ENCODE results near the gene C21orf91.

C21orf91 gene

DNA sequence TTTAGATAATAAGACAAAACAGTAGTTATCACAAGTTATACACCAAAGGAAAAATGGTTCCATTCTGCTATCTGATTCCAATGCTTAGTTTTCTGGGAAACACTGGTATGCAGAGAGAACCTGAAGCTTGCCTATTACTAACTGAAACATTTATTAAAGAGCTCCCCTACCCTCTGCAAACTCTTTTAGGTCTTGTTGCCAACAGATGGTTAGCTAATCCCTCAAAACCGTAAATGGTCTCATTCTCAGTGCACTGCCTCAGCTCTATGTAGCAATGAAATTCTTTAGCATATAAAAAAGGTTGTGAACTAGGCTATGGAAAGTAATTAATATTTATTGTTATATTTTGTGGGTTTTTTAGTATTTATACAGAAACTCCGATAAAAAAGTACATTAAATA lies 20.4 kb downstream of the C21orf91 start:
- no peak for DNase-seq (ENCODE audit: low read depth in 2 of 3, low spot score in 1 of 3)

DNA sequence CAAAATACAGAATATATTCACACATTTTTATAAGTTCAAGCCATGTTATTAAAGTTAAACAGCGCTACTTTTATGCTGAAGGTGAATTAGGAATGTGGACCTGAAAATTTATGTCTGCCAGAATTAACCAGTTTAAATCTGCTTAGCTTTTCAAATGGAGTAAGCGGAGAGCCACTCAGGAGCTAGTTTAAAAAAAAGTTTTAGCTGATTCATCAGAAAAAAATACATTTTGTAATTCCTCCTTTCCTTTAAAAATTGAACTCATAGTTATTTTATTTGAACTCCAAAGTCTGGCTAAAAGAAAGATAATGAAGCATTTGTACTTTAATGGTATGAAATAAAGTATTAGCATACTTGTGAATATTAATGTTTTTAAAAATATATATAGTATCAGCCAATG lies 21.2 kb downstream of the C21orf91 start:
- DNase-seq (ENCODE audit: low read depth in 2 of 3, low spot score in 1 of 3), result no peak

DNA sequence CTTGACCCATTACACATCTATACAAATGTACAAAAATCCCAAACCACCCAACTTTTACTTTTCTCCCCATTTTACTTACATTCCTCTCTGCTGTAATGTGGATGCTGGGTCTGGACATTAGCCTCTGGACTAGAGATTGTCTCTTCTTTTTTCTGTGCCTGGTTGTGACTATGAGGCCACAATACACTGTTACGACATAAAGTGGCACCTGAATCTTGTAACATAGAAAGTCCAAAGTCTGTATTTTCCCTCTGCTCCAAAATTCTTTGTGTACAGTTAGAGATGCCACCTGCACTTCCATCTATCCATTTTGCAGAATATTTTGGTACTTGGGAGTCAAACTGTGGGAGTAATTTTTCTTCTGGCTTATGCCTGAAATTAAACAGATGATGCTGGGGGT lies 22.7 kb downstream of the C21orf91 start:
- DNase-seq (ENCODE audit: low read depth in 2 of 3, low spot score in 1 of 3), result no peak

DNA sequence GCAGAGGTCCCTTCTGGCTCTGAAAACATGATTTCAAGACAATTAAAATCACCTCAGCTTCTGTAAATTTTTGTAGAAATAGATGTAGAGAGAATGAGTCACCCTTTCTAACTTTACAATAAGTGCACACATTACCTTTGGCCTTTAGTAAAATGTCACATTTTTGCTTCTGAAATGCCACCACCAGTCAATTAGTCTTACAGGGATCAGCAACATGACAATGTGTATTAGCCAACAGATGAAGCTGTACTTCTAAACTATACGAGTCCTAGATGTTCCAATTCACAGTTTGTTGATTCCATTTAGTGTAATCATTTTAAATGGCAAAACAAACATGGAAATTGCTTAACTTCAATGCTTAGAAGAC lies 23.1 kb downstream of the C21orf91 start:
- DNase-seq (ENCODE audit: low read depth in 2 of 3, low spot score in 1 of 3), result no peak

DNA sequence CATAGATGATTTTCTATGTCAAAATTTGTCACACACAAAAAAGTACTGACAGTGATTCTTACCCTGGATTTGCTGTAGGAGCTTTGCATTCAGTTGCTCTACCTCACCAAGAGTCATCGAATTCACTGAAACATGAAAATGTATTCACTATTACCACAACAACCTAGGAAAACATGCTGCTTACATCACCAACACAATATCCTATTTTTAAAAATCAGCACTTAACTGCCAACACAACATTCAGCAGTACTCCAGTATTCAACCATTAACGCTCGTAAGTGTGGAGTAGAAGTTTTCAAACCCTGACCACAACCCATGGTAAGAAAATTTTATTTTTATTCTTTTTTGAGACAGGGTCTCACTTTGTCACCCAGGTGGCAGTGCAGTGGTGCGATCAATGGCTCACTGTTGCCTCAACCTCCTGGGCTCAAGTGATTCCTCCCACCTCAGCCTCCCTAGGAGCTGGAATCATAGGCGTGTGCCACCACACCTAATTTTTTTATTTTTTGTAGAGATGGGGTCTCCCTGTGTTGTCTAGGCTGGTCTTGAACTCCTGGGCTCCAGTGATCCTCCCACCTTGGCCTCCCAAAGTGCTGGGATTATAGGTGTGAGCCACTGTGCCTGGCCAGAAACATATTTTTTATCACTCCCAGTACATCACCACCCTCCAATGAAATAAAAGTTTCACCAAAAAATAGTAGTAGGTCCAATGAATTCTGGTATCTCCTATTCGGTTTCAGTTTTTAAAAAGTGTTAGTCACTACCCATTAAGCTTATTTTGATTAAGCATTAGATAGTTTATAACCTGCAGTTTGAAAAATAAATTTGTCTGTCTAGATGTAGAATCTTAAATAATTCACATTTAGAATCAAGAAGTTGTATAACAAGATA lies 23.8 kb downstream of the C21orf91 start:
- no peak for DNase-seq (ENCODE audit: low read depth in 2 of 3, low spot score in 1 of 3)

DNA sequence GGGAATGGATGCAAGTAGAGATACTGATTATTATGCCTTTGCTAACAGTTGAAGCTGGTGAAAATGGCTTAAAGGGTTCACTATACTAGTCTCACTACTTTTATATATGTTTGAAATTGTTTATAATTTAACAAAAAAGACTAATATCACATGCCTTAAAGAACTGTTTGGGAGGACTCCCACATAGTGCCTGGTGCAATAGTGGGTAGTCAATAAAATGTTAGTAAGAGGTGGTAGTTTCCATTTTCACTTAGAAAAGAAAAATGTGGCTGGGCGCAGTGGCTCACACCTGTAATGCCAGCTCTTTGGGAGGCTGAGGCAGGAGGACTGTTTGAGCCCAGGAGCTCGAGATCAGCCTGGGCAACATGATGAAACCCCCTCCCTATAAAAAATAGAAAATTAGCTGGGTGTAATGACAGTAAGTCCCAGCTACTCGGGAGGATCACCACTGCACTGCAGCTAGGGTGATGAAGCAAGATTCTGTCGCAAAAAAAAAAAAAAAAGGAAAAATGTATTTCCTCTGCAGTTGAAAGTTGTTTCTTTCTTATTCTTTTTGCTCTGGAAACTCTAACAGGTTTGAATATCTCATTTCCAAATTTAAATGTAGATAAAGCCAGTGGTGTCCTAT lies 24.5 kb downstream of the C21orf91 start:
- DNase-seq (ENCODE audit: low read depth in 2 of 3, low spot score in 1 of 3), result no peak

DNA sequence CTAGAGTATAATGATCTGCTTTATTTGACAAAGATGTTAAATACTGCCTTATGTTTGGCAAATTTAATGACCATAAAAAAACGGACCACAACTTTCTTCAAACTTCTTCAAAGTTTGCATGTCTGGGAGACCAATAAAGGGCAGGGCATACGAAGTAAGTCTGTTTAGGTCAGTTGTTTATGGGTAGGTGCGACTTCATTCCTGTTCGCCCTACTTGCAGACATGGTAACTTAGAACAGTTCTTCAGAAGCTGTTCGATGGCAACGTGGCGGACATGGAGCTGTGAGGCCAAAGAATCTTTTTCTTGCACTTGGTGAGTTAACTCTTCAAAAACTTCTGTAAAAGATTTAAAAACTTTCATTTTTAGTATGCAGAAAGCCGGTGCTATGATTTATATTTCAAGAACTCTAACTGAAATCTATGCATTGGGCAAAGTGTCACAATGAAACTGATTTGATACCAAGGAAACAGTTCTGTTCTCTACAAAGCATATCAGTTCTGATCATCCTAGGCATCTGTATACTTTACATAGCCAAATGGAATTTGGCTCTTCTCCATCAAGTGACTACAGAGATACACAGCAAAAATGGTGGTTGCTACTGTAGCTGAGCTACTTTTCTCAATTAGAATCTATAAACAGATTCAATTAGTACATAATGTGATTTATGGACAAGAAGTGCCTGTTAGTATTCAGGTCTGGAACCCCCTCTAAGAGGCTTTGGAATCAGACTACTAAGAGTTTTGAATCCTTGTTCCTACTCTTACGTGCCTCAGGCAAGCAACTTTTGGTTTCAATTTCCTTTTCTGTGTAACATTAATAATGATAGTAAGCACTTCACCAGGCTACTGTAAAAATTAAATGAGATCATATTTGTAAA lies 25.7 kb downstream of the C21orf91 start:
- no peak for DNase-seq (ENCODE audit: low read depth in 2 of 3, low spot score in 1 of 3)

DNA sequence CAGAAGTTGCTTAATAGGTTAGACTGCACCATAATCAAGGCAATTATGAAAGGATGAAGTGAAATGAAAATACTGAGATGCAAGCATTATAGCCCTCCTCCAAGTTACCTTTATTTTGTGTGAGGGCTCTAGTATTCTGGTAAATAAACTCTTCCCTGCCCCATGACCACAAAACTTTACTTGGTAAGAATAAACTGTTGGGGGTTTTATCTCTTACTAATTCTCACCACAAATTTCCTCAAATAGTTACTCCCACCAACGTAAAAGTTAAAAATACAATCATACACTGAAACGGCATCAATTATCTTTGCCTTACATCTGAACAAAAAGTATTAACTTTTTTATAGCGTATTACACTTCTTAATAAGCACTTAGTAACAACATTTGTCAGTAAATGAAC lies 29.5 kb downstream of the C21orf91 start:
- no peak for DNase-seq (ENCODE audit: low read depth in 2 of 3, low spot score in 1 of 3)

DNA sequence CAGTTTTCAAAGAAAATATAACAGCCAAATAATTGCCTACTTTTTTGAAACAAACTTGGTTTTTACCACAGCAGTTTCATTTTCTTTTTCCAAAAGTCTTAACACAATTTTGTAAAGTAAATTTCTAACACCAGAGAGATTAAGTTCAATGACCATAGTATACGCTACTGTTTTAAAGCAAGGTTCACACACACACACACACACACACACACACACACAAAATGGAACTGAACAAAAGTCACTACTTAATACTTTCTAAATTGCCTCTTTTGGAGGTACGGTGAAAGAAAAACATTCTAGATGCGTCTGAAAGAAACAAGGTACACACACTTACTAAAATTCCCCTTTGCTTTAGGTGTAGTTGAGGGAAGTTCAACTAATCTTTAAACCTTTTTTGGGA lies 30.1 kb downstream of the C21orf91 start:
- DNase-seq (ENCODE audit: low read depth in 2 of 3, low spot score in 1 of 3), result no peak

DNA sequence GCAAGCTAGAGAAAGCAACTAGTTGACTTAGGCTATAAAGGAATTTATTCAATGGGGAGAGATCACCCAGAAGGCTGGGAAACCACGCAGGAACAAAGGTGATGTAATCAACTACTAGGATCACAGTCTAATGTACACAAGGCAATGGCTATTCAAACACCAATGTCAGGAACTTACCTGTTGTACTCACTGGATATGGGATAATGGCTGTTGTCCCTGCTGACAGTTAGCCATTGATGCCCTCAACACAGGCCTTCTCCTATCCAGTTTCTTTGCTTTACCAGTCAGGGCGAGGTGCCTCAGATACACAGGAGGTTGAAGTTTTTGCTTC lies 32.3 kb downstream of the C21orf91 start:
- no peak for DNase-seq (ENCODE audit: low read depth in 2 of 3, low spot score in 1 of 3)

DNA sequence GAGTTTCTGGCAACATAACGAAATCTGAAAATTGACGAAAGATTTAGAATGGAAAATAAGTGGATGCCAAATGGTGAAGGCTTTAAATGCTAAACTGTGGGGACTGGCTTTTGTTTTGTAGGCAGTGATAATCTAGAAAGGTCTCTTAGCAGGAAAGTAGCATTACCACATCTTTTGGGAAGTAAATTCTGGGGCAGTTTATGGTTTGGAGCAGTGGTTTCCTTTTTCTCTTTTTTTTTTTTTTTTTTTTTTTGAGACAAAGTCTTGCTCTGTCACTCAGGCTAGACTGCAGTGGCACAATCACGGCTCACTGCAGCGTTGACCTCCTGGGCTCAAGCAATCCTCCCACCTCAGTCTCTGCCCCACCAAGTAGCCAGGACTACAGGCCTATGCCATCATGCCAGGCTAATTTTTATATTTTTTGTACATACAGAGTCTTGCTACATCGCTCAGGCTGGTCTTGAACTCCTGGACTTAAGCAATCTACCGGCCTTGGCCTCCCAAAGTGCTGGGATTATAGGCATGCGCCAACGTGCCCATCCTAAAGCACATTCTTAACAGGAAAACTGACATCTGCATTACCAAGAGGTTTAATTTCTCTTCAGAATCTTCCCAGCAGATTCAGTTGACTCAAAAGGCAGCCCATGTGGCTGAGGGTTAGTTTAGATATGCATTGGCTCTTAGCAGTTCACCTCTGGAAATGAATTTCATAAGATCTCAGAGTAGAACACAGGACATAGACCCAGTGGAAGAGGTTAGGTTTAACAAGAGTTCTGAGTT lies 32.9 kb downstream of the C21orf91 start:
- DNase-seq (ENCODE audit: low read depth in 2 of 3, low spot score in 1 of 3), result no peak

DNA sequence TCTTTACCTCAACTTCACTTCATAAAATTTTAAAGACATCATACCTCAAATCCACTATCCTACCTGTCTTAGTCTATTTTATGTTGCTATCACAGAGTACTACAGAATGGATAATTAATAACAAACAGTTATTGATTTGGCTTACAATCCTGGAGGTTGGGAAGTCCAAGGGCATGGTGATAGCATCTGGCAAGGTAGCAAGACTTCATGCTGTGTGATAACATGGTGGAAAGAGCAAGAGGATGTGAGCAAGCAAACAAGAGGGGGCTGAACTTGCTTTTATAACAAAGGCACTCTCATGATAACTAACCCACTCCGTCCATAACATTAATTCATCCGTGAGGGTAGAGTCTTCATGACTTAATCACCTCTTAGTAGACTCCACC lies 33.8 kb downstream of the C21orf91 start:
- no peak for DNase-seq (ENCODE audit: low read depth in 2 of 3, low spot score in 1 of 3)

DNA sequence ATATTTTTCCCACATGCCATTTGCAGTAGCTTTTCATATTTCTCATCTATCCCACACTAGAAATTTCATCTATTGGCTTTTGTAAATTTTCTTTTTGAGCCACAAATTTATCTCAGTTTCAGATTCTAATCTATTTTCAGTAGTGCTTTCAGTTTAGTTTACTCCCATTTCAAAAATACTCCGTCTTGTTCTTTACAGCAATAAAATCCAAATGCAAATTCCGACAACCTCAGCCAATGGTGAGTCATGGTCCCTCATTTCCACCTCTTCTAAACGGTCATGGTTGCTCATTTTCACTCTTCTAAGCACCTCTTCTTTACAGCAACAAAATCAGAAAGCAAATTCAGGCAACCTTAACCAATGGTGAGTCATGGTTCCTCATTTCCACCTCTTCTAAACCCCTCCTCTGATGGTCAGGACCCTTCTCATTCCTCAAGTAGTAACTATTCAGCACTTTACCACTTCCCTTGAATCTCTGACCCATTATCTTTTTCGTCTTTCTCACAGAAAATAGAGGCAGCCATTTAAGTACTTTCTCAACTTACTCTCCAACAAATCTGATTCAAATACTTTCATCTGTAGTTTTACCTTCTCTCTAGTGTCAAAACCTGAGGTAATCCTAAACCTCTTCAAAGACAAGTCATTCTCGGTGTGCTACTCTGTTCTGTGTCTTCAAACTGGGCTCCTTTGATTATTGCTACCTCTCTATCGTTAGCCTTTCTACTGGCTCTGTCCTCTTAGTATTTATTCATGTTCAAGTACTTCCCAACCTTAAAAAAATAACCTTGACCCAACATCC lies 34.4 kb downstream of the C21orf91 start:
- DNase-seq (ENCODE audit: low read depth in 2 of 3, low spot score in 1 of 3), result no peak

DNA sequence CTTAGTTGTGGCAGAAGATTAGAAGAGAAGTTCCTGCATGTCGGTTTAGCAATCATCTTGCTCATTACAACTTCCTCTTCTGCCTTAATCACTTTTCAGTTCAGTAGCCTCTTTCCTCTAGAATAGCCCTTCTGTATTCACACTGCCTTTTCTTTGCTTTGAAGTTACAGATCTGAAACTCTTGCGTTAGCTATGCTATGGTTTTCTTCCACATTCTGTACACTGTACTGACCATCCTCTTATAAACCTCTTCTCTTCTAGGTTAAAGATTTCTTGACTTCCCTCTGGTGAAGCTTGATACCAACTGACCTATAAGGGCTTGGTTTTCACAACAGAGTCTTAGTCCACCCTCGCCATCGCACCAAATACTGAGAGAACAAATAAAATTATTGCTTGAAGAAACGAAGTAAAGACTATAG lies 35.0 kb downstream of the C21orf91 start:
- DNase-seq (ENCODE audit: low read depth in 2 of 3, low spot score in 1 of 3), result no peak

DNA sequence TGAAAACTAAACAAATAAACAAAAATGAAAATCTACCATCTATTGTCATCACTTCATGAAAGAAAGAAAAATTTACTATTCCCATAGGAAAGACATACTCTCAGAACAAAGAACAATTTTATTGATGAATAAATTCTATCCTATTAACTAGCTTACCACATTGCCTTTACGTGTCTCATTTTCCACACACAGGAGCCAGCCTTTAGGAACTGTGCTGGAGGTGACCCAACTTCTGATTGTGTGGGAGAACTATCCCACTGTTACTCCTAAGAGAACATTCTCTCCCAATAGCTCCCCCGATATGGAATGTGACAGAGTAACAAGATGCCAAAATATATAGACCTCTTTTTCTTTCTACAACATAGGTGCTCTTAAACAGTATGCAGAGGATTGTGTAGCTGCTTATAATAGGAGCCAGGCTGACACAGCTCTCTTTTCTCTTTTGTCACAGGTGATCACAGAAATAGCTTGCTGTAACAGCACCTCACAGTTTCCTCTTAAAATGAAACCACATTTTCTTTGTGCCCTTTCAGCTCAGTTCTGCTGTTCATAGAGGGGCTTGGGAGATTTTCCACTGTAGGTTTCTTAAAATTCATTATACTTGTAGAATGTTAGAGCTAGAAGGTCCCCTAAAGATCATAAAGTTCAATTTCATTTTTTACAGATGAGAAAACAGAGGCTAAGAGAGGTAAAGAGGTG lies 35.5 kb downstream of the C21orf91 start:
- no peak for DNase-seq (ENCODE audit: low read depth in 2 of 3, low spot score in 1 of 3)

DNA sequence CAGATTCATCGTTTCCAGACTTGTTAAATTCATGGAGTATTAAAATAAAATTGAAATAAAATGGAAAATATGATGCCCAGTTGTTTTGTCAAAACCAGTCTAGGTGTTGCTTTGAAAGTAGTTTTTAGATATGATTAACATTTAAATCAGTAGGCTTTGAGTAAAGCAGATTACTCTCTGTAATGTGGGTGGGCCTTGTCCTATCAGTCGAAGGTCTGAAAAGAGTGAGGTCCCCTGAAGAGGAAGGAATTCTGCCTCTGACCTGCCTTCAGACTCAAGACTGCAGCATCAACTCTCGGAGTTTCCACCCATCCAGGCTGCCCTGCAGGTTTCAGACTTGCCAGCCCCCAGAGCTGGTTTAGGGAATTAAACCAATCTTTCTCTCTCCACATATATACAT lies 36.2 kb downstream of the C21orf91 start:
- DNase-seq (ENCODE audit: low read depth in 2 of 3, low spot score in 1 of 3), result no peak

DNA sequence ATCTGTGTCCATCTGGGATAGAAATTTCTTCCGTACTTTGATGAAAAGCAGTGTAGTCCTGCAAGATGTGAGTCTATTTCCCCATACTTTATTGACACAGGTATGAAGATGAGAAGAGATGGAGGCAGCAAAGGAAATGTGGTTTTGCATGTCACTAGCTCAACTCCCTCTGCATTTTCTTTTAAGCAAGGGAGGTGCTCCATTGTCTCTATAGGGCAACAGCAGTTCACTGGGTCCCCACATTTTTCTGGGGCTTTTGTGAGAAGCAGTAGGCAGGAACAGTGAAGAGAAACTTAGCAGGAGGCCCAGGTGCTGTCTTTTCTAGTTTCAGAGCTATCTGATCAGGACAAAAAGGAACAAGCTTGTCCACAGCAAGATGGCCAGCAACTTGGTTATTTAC lies 37.1 kb downstream of the C21orf91 start:
- DNase-seq (ENCODE audit: low read depth in 2 of 3, low spot score in 1 of 3), result no peak

DNA sequence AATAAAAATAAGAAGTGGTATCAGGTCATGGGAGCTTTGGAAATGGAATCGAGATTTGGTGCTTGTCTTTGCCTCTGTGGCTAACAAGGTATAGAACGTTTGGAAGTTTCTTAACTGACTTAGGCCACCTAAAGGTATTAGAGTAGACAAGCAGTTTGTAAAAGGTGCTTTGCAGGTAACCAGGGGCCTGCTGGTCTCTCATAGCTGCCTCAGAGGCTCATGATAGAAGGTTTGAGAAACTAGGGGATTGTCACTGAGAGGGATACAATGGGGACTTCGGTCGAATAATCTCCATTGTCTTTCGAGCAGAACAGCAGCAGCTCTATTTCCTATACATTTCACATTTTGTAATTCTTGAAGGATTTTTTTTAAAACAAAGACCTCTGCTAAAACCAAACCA lies 37.6 kb downstream of the C21orf91 start:
- DNase-seq (ENCODE audit: low read depth in 2 of 3, low spot score in 1 of 3), result no peak

DNA sequence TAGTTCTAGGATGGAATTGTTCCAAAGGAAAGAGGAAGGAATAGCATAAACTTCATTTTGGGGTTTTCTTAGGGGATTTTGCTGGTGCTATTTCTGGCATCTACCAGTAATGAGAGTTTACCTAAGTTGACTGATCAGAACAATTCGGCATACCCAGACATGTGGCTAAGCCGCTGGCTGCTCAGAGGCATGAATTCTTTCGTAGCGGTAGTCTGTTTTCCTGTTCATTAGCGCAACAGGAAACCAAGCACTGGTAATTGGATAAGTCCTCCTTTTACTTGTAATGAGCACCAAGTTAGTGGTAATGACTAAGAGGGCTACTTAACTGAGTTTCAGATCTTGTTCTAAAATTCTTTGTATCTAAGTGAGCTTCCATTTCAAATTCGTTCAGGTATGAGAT lies 38.6 kb downstream of the C21orf91 start:
- peak in 1 of 3 donors; percentile 30 for DNase-seq (ENCODE audit: low read depth in 2 of 3, low spot score in 1 of 3)

DNA sequence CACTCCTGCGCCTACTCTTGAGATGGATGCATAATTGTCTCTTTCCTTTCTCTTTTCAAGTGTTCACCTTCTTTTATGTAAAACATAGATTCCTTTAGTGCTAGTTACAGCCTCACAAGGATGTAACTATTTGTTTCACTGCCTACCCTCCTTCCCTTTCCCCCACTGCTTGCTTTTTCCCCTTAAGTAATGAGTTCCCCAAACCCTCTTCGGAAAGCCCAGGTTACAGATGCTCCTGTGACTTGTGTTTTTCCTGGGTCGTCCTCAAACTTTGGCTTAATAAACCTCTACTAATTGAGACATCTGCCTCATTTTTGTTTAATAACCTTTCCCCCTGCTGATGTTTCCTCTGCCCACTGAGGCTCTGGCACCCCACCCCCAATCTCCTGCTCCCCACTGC lies 39.2 kb downstream of the C21orf91 start:
- DNase-seq (ENCODE audit: low read depth in 2 of 3, low spot score in 1 of 3), result no peak

Data from stimulated activated CD4-positive, alpha-beta T cell treated with anti-CD3 and anti-CD28 coated beads, Interleukin-12 subunit alpha, Interleukin-12 subunit beta, amount 100 ng/mL, for 48 hours (primary cell).